ENCODE measurements around the gene IL1R2.

DNA sequence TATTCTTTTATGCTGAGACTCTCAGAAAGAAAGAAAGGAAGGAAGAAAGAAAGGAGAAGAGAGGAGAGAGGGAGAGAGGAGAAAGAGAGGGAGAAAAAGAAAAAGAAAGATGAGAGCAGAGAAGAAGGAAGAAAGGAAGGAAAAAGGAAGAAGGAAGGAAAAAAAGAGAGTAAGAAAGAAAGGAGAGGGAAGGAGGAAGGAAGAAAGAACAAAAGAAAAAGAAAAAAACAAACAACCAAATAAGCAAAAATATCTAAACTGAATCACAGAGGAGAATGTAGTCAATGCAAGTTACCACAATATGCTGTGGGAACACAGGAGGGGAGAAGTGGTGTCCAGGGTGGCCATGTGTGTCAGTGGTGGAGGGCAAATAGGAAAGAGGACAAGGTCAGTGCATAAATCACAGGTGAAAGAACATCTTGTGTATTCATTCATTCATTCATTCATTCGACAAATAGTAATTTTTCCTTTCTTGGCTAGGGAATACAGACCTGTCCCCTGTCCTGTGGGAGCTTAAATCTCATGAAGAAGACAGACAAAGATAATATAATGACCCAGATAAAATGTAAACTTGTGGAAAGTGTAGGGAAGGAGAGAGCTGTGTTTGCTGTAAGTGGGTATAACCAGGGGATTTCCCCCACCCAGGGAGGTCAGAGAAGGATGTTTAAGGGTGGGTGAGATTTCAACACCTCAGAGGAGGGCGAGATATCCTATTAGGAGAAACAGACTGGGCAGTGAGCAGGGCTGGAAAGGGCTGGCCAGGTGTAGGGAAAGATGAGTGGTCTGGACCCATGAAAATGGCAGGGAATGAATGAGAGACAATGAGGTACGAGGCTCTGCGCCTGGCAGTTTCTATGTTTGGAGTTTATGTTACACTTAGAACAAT lies 50.7 kb downstream of the IL1R2 start:
- TF ChIP-seq POLR2A (IDR thresholded peaks at IDR 0.05; ENCODE audit: low read depth, low read length) (no peak), TAF1 (IDR thresholded peaks at IDR 0.05; ENCODE audit: low read depth, low read length) (no peak), POLR2AphosphoS5 (IDR thresholded peaks at IDR 0.05; ENCODE audit: low read depth, low read length) (no peak)
